Glutamatergic neuron (in vitro differentiated cells): Measurements from ENCODE around the gene SDHA. TPM values are rescaled to one million over a fixed set of nuclear protein-coding genes. Genes with fewer than 3 reads are reported as not detected.

Source experiments
- DNase-seq: peaks from one replicate; pipeline ENCODE4 v3.0.0; 2022
- H3K27ac Mint-ChIP-seq: one replicate; pipeline ENCODE4 v1.8.0; 2020; ENCODE audit warnings: mild to moderate bottlenecking, mixed read lengths, inconsistent platforms; ENCODE audit not compliant: unreplicated experiment
- H3K27me3 Mint-ChIP-seq: one replicate; pipeline ENCODE4 v1.8.0; 2020; ENCODE audit warnings: mild to moderate bottlenecking, moderate library complexity, mixed read lengths, inconsistent platforms; ENCODE audit not compliant: unreplicated experiment
- H3K36me3 Mint-ChIP-seq: one replicate; pipeline ENCODE4 v1.8.0; 2020; ENCODE audit warnings: mild to moderate bottlenecking, mixed read lengths, inconsistent platforms; ENCODE audit not compliant: unreplicated experiment
- H3K4me1 Mint-ChIP-seq: one replicate; pipeline ENCODE4 v1.8.0; 2020; ENCODE audit warnings: mild to moderate bottlenecking, low read depth, mixed read lengths, inconsistent platforms; ENCODE audit not compliant: unreplicated experiment
- H3K4me3 Mint-ChIP-seq: one replicate; pipeline ENCODE4 v1.8.0; 2020; ENCODE audit warnings: mild to moderate bottlenecking, mixed read lengths, inconsistent platforms; ENCODE audit not compliant: unreplicated experiment
- H3K9me3 Mint-ChIP-seq: one replicate; pipeline ENCODE4 v1.8.0; 2020; ENCODE audit warnings: mild to moderate bottlenecking, moderate library complexity, mixed read lengths, inconsistent platforms; ENCODE audit not compliant: unreplicated experiment
- total RNA-seq: library from RNA; stranded (reverse); fragmentation: NEBNext Ultra II Directional; extraction: Animal tissue kit (Norgen Biotek cat#: 25700); gene quantifications from one replicate; pipeline ENCODE4 v1.2.1, GENCODE V29; 2021; ENCODE audit not compliant: unreplicated experiment
- TF ChIP-seq, protein P1 (sequence below): fragments of 200-600 bp; sonication (generic); IDR thresholded peaks from one replicate; pipeline ENCODE4 v1.5.0; 2021; ENCODE audit not compliant: partially characterized antibody, unreplicated experiment

SDHA gene
- total RNA-seq, 1 donor from 2014 or later: 81.3 TPM

DNA sequence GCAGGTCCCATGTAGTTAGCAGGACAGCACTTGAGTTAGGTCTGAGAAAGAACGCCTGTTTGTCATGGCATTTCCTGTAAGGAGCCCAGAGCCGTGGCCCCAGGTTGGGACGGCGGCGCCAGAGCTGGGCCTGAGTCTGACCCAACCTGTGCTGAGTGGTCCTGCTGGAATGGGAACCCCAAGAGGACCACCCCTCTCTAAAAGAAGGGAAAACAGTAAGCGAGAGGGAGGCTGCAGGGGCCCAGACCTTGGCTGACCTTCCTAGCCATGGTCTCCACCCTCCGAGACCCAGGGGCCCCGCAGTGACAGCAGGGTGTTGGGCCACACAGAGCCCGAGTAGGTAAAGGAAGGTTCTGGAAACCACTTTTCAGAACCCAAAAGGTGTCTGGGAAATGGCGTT lies 28.6 kb upstream of the SDHA start:
- TF ChIP-seq, protein P1, sequence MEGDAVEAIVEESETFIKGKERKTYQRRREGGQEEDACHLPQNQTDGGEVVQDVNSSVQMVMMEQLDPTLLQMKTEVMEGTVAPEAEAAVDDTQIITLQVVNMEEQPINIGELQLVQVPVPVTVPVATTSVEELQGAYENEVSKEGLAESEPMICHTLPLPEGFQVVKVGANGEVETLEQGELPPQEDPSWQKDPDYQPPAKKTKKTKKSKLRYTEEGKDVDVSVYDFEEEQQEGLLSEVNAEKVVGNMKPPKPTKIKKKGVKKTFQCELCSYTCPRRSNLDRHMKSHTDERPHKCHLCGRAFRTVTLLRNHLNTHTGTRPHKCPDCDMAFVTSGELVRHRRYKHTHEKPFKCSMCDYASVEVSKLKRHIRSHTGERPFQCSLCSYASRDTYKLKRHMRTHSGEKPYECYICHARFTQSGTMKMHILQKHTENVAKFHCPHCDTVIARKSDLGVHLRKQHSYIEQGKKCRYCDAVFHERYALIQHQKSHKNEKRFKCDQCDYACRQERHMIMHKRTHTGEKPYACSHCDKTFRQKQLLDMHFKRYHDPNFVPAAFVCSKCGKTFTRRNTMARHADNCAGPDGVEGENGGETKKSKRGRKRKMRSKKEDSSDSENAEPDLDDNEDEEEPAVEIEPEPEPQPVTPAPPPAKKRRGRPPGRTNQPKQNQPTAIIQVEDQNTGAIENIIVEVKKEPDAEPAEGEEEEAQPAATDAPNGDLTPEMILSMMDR: no peak
- Mint-ChIP-seq H3K4me1 (peaks cover 22% of the 10 kb centered on the region), H3K4me3 (no peak overlapping the region), H3K9me3 (peaks cover 2% of the 10 kb centered on the region), H3K27me3 (peaks cover 6% of the 10 kb centered on the region), H3K27ac (no peak overlapping the region), H3K36me3 (no peaks in the 10 kb centered on the region)
- peak; percentile 9 for DNase-seq

DNA sequence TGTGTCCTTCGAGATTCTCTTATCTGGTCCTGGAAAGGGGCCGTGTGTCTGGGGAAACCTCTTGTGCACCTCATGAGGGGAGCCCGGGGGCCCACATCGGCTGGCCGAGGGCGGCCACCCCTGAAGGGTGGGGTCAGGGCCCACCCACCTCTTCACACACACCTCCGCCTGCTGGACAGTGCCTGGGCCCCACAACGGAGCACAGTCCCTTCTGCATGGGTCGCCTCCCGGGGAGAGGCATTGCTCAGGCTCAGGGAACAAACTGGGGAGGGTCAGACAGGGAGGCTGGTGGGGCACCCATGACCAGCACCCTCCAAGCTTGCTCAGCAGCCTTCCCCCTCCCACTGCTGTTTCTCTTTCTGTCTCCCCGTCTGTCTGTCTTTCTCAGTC lies 28.1 kb upstream of the SDHA start:
- Mint-ChIP-seq H3K4me3 (no peak overlapping the region), H3K9me3 (peaks cover 4% of the 10 kb centered on the region), H3K27ac (no peak overlapping the region), H3K36me3 (no peaks in the 10 kb centered on the region), H3K27me3 (peaks cover 6% of the 10 kb centered on the region), H3K4me1 (peaks cover 19% of the 10 kb centered on the region)
- TF ChIP-seq, protein P1: no peak
- peak; percentile 14 for DNase-seq

DNA sequence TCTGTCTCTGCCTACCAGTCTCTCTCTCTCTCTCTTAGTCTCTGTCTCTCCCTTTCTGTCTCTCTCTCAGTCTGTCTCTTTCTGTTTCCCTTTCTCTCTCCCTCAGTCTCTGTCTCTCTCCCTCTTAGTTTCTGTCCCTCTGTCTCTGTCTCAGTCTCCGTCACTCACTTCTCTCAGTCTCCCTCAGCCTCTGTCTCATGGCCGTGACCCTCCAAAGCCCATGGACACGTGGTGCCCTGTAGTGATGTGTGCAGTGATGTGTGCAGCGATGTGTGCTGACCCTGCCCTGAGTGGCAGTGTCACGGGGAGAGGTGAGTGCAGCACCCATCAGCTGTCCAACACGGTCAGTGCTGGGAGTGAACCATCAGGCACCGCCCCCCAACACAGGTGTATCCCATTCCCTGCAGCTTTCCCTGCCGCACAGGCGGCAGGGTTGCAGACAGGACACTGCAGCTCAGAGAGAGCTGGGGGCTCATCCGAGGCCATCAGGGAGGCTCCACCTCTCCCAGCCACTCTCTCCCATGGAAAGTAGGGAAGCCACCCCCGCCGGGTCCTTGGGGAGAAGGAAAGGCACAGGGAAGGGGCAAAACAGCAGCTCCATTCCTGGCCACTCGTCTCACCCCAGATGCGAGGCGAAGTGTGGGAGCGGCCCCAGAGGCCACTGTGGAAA lies 27.6 kb upstream of the SDHA start:
- H3K4me1 Mint-ChIP-seq: peaks cover 17% of the 10 kb centered on the region
- peaks cover 9% of the 10 kb centered on the region for H3K9me3 Mint-ChIP-seq

DNA sequence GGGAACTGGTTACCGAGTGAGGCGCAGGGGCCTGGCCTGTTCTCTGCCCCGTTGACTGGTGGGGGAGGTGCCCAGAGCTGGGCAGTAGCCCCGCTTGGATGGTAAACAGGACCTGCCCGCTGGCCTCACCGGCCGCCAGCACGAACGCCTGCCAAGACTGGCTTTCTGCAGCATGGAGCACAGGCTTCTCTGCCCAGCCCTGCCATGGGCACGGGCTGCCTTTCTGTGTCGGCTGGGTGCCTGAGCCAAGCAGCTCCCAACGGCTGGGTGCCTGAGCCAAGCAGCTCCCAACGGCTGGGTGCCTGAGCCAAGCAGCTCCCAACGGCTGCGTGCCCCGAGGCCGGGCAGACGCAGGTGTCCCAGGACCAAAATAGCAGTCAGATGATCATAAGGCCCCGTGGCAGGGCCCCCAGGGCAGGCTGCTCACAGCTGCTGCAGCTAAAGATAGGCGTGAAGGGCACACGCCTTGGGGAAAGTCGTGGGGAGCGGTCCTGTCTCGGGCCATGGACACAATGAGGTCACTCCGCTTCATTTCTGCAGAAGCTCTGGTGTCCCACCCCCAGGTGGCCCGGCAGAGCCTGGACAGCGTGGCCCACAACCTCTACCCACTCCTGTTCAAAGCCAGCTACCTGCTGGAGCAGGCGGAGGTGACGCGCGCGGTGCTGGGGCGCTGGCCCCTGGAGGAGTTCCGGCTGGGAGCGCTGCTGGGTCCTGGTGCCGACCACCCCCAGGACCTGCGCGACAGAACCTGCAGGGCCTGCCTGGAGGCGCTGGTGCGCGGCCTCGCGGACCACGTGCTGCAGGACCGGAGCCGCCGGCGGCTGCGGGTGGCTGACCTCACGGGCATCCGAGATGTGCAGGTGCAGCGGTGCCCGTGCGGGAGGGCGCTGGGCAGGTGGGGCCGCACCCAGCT lies 26.8 kb upstream of the SDHA start, which contains the start of gene LRRC14B:
TSS of gene LRRC14B (plus strand) at position 460 of the 913 bp plus-strand sequence. CDS start at position 504, 44 bp downstream.
- H3K9me3 Mint-ChIP-seq: peaks cover 6% of the 10 kb centered on the region
- DNase-seq: peak; percentile 53
- peak within 1 kb of the TSS; percentile 34 for H3K27ac Mint-ChIP-seq
- no peak within 1 kb of the TSS for H3K4me3 Mint-ChIP-seq
- H3K27me3 Mint-ChIP-seq: peaks cover 10% of the 10 kb centered on the region
- peaks cover 19% of the 10 kb centered on the region for H3K4me1 Mint-ChIP-seq
- no peaks in the 10 kb centered on the region for H3K36me3 Mint-ChIP-seq
- TF ChIP-seq, protein P1: no peak

More for the DNA sequence above, 27.6 kb upstream of the SDHA start:
- TF ChIP-seq, protein P1: no peak
- peak; percentile 19 for DNase-seq
- no peaks in the 10 kb centered on the region for H3K36me3 Mint-ChIP-seq
- H3K27ac Mint-ChIP-seq: peak overlapping the region; percentile 34
- H3K4me3 Mint-ChIP-seq: no peak overlapping the region
- peaks cover 10% of the 10 kb centered on the region for H3K27me3 Mint-ChIP-seq
